ENCODE measurements around the gene NLRP5. TPM values are rescaled to one million over a fixed set of nuclear protein-coding genes. Genes with fewer than 3 reads are reported as not detected.
"Not testable (repeated sequence)": the region's sequence is repeated elsewhere in the genome, so short reads cannot be mapped to it uniquely, and the experiment has no call there.

The NLRP5 gene
- total RNA-seq, 1 experiment from 2014 or later = not detected

GRCh38 chr19:56089344-56089743 is 102.8 kb downstream of the NLRP5 start:
- Histone ChIP-seq H3K4me3 (no peak overlapping the region), H3K36me3 (peaks cover 51% of the 10 kb centered on the region), H3K27me3 (no peaks in the 10 kb centered on the region), H3K9me3 (no peaks in the 10 kb centered on the region)
- no peak for DNase-seq

- Histone ChIP-seq H3K4me3 (no peak overlapping the region), H3K9me3 (no peaks in the 10 kb centered on the region), H3K27me3 (no peaks in the 10 kb centered on the region), H3K36me3 (peaks cover 57% of the 10 kb centered on the region)
- DNase-seq = no peak
Observed at GRCh38 chr19:56091066-56091490, 104.5 kb downstream of the NLRP5 start.

- peak; percentile 38 for DNase-seq
- Histone ChIP-seq H3K27me3 (no peaks in the 10 kb centered on the region), H3K9me3 (no peaks in the 10 kb centered on the region), H3K36me3 (peaks cover 63% of the 10 kb centered on the region), H3K4me3 (peak overlapping the region; percentile 34)
Observed at GRCh38 chr19:56091751-56092546, 105.4 kb downstream of the NLRP5 start.

- DNase-seq = no peak
- H3K4me3 ChIP-seq = no peak overlapping the region
- no peaks in the 10 kb centered on the region for H3K27me3 ChIP-seq
- H3K9me3 ChIP-seq = no peaks in the 10 kb centered on the region
- H3K36me3 ChIP-seq = peaks cover 73% of the 10 kb centered on the region
Observed at GRCh38 chr19:56092685-56093631, 106.4 kb downstream of the NLRP5 start.

DNA sequence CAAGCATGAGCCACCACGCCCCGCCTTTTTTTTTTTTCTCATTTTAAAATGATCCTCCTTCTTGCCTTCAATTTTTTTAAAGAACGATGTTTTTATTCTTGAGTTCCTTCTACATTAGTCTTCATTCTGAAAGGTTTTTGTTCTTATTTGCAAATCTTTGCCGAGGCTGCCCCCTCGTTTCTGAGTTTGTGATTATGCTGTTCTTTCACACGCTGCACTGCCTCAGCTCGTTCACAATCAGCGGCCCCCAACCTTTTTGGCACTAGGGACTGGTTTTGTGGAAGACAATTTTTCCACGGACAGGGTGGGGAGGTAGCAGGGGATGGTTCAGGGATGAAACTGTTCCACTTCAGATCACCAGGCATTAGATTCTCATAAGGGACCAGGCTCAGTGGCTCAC is 107.9 kb downstream of the NLRP5 start:
- H3K36me3 ChIP-seq = peaks cover 77% of the 10 kb centered on the region
- no peaks in the 10 kb centered on the region for H3K27me3 ChIP-seq
- H3K4me3 ChIP-seq = no peak overlapping the region
- no peak for DNase-seq
- H3K9me3 ChIP-seq = no peaks in the 10 kb centered on the region

GRCh38 chr19:56096665-56097064 is 110.1 kb downstream of the NLRP5 start:
- DNase-seq = no peak
- H3K36me3 ChIP-seq = peaks cover 71% of the 10 kb centered on the region

DNA sequence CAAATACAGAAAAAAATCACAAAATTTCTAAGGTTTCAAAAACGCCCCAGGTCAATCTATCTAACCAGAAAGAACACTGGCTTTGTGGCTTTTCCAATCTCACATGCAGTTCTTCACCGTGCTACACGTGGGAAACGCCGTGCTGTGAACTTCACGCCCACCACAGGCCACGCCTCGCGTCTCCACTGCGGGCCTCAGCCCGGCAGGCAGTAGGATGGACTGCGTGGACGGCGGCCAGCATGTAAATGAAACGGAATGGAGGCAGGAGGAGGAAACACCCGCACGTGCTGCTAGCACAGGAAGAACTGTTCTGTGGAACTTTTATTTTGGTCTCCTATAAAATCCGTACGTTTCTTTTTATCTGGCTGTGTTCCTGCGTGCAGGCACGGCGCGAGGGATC is 110.7 kb downstream of the NLRP5 start:
- Histone ChIP-seq H3K27me3 (no peaks in the 10 kb centered on the region), H3K36me3 (peaks cover 74% of the 10 kb centered on the region), H3K4me3 (no peak overlapping the region), H3K9me3 (no peaks in the 10 kb centered on the region)
- DNase-seq = no peak

More at GRCh38 chr19:56096665-56097064, 110.1 kb downstream of the NLRP5 start:
- Histone ChIP-seq H3K27me3 (no peaks in the 10 kb centered on the region), H3K4me3 (no peak overlapping the region), H3K9me3 (no peaks in the 10 kb centered on the region)

GRCh38 chr19:56097776-56098175 is 111.2 kb downstream of the NLRP5 start:
- Histone ChIP-seq H3K4me3 (no peak overlapping the region), H3K36me3 (peaks cover 76% of the 10 kb centered on the region), H3K9me3 (no peaks in the 10 kb centered on the region), H3K27me3 (no peaks in the 10 kb centered on the region)
- DNase-seq = no peak

DNA sequence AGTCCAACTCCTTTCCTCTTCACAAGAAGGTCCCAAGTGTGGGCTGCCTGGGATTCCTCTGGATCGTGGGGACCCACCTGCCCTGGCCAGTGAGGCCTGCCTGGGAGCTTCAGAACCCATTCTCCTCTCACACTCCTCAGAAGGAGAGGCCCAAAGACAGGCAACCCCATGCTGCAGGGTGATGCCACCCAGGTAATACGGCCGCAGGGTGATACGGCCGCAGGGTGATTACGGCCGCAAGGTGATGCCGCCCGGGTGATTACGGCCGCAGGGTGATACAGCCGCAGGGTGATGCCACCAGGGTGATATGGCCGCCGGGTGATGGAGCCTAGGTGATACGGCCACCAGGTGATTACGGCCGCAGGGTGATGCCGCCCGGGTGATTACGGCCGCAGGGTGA is 111.7 kb downstream of the NLRP5 start:
- H3K27me3 ChIP-seq, H3K4me3 ChIP-seq, H3K9me3 ChIP-seq, DNase-seq: not testable (repeated sequence)
- H3K36me3 ChIP-seq = peaks cover 72% of the 10 kb centered on the region

- Histone ChIP-seq H3K36me3 (peaks cover 65% of the 10 kb centered on the region), H3K4me3 (no peak overlapping the region), H3K27me3 (no peaks in the 10 kb centered on the region), H3K9me3 (no peaks in the 10 kb centered on the region)
- no peak for DNase-seq
Observed at GRCh38 chr19:56098731-56099568, 112.4 kb downstream of the NLRP5 start.

- Histone ChIP-seq H3K27me3 (no peaks in the 10 kb centered on the region), H3K36me3 (peaks cover 63% of the 10 kb centered on the region), H3K9me3 (no peaks in the 10 kb centered on the region), H3K4me3 (no peak overlapping the region)
- DNase-seq = no peak
Observed at GRCh38 chr19:56099638-56100539, 113.3 kb downstream of the NLRP5 start.

DNA sequence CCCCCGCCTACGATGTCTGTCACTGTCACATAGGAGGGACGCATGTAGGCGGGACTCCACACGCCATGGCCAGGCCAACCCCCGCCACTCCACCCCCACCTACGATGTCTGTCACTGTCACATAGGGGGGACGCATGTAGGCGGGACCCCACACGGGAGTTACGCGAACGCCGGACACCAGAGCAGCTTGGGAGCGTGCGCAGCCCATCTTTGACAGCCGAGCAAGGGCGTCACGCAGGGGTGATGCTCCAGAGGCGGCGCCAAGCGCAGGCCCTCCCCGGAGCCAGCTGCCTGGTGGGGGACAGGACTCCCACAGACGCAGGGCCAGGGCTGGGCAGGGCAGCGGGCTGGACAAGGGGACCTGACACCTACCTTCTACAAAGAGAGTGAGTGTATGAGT is 114.5 kb downstream of the NLRP5 start:
- no peak for DNase-seq
- Histone ChIP-seq H3K27me3 (no peaks in the 10 kb centered on the region), H3K4me3 (no peak overlapping the region), H3K36me3 (peaks cover 52% of the 10 kb centered on the region), H3K9me3 (no peaks in the 10 kb centered on the region)

GRCh38 chr19:56101746-56102535 is 115.4 kb downstream of the NLRP5 start:
- H3K36me3 ChIP-seq = peaks cover 47% of the 10 kb centered on the region
- no peak for DNase-seq
- no peaks in the 10 kb centered on the region for H3K27me3 ChIP-seq
- no peak overlapping the region for H3K4me3 ChIP-seq
- H3K9me3 ChIP-seq = no peaks in the 10 kb centered on the region

DNA sequence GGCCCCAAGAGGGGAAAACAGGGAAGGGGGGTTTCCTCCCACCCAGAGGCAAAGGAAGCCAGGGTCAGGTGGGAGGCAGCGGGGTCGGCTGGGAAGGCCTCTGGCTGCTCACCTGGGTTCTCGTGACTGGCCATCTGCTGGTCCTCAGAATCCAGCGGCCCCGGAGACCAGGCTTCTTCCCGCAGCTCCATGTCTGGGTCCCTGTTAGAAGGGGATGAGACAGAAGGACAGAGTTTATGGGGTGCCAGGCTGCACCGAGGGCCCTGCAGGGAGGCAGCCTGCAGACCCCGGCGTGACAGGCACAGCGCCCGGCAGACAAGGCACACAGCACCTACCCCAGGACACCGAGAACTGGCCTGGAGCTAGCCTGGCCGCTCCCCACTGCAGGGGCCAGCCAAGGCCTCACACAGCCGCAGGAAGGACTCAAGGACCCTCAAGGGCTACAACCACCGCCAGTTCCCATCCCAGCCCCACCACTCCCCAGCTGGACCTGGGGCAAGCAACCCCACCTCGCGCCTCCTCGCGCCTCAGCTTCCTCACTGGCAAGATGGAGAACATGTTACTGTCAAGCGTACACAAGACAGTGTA is 116.5 kb downstream of the NLRP5 start:
- H3K4me3 ChIP-seq = no peak overlapping the region
- H3K36me3 ChIP-seq = peaks cover 39% of the 10 kb centered on the region
- H3K27me3 ChIP-seq = no peaks in the 10 kb centered on the region
- no peaks in the 10 kb centered on the region for H3K9me3 ChIP-seq
- no peak for DNase-seq

GRCh38 chr19:56104423-56104822 is 117.8 kb downstream of the NLRP5 start:
- DNase-seq = no peak
- Histone ChIP-seq H3K4me3 (no peak overlapping the region), H3K36me3 (peaks cover 37% of the 10 kb centered on the region), H3K9me3 (no peaks in the 10 kb centered on the region), H3K27me3 (no peaks in the 10 kb centered on the region)
